ENCODE measurements around the gene PCDHA5.
"Not testable (repeated sequence)": the region's sequence is repeated elsewhere in the genome, so short reads cannot be mapped to it uniquely, and the experiment has no call there.

The PCDHA5 gene

DNA sequence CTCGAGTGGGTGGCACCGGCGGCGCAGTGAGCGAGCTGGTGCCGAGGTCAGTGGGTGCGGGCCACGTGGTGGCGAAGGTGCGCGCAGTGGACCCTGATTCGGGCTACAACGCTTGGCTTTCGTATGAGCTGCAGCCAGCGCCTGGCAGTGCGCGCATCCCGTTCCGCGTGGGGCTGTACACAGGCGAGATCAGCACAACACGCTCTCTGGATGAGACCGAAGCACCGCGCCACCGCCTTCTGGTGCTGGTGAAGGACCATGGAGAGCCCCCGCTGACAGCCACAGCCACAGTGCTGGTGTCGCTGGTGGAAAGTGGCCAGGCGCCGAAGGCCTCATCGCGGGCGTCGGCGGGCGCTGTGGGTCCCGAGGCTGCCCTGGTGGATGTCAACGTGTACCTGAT lies 2.1 kb downstream of the PCDHA5 start:
- no peak for DNase-seq

DNA sequence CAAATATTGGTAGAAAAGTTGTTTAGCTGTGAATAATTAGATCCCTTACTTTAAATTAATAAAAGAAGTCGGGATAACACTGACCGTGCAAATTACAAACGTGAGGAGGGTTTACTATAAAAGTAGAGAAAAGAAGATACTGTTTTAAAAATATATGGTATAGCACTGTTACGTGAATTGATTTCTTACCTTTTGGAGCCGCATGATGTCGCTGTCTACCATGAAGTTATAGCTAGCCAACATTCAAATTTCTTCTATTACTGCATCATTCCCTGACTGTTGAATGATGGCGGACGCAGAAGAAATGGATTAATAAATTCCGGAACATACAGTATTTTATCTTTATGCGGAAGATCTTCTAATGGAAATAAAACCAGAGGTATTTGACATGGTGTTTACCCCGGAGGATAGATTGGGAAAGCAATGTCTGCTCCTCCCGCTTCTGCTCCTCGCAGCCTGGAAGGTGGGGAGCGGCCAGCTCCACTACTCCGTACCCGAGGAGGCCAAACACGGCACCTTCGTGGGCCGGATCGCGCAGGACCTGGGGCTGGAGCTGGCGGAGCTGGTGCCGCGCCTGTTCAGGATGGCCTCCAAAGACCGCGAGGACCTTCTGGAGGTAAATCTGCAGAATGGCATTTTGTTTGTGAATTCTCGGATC lies 6.4 kb downstream of the PCDHA5 start, which contains the start of gene PCDHA6:
PCDHA6 (plus strand) TSS at position 257 of the 658 bp plus-strand sequence; CDS start at position 389, 132 bp downstream.
- DNase-seq, result no peak

GRCh38 chr5:140828362-140828737 lies 6.9 kb downstream of the PCDHA5 start:
- no peak for DNase-seq

- DNase-seq, result not testable (repeated sequence)
These were observed 8.4 kb downstream of the PCDHA5 start for GRCh38 chr5:140829511-140830501.

- no peak for DNase-seq
These were observed 12.6 kb downstream of the PCDHA5 start, which contains the start of gene PCDHA7 for GRCh38 chr5:140833993-140834392. PCDHA7 (plus strand) TSS chr5:140834269; CDS start chr5:140834384, 115 bp downstream.

DNA sequence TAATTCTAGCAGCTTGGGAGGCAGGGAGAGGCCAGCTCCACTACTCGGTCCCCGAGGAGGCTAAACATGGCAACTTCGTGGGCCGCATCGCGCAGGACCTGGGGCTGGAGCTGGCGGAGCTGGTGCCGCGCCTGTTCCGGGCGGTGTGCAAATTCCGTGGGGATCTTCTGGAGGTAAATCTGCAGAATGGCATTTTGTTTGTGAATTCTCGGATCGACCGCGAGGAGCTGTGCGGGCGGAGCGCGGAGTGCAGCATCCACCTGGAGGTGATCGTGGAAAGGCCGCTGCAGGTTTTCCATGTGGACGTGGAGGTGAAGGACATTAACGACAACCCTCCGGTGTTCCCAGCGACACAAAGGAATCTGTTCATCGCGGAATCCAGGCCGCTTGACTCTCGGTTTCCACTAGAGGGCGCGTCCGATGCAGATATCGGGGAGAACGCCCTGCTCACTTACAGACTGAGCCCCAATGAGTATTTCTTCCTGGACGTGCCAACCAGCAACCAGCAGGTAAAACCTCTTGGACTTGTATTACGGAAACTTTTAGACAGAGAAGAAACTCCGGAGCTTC lies 13.1 kb downstream of the PCDHA5 start:
- not testable (repeated sequence) for DNase-seq

DNA sequence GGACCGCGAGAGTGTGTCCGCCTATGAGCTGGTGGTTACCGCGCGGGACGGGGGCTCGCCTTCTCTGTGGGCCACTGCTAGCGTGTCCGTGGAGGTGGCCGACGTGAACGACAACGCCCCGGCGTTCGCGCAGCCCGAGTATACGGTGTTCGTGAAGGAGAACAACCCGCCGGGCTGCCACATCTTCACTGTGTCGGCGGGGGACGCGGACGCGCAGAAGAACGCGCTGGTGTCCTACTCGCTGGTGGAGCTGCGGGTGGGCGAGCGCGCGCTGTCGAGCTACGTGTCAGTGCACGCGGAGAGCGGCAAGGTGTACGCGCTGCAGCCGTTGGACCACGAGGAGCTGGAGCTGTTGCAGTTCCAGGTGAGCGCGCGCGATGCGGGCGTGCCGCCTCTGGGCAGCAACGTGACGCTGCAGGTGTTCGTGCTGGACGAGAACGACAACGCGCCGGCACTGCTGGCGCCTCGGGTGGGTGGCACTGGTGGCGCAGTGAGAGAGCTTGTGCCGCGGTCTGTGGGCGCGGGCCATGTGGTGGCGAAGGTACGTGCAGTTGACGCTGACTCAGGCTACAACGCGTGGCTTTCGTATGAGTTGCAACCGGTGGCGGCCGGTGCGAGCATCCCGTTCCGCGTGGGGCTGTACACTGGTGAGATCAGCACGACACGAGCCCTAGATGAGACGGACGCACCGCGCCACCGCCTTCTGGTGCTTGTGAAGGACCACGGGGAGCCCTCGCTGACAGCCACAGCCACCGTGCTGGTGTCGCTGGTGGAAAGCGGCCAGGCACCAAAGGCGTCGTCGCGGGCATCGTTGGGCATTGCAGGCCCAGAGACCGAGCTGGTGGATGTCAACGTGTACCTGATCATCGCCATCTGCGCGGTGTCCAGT lies 14.5 kb downstream of the PCDHA5 start:
- DNase-seq, result no peak

- DNase-seq, result peak; percentile 22 to 32
These were observed 19.9 kb downstream of the PCDHA5 start, which contains the start of gene PCDHA8 for GRCh38 chr5:140840978-140841962. PCDHA8 (plus strand) TSS chr5:140841187; CDS start chr5:140841322, 135 bp downstream.

DNA sequence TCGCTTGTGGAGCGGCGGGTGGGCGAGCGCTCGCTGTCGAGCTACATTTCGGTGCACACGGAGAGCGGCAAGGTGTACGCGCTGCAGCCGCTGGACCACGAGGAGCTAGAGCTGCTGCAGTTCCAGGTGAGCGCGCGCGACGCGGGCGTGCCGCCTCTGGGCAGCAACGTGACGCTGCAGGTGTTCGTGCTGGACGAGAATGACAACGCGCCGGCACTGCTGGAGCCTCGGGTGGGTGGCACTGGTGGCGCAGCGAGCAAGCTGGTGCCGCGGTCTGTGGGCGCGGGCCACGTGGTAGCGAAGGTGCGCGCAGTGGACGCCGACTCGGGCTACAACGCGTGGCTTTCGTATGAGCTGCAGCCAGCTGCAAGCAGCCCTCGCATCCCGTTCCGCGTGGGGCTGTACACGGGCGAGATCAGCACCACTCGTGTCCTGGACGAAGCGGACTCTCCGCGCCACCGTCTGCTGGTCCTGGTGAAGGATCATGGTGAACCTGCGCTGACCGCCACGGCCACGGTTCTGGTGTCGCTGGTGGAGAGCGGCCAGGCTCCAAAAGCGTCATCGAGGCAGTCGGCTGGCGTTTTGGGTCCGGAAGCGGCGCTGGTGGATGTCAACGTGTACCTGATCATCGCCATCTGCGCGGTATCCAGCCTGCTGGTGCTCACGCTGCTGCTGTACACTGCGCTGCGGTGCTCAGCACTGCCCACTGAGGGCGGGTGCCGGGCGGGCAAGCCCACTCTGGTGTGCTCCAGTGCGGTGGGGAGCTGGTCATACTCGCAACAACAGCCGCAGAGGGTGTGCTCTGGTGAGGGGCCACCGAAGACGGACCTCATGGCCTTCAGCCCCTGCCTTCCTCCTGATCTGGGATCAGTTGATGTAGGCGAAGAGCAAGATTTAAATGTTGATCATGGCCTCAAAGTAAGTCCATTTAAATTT lies 21.7 kb downstream of the PCDHA5 start:
- no peak for DNase-seq

- DNase-seq, result not testable (repeated sequence)
These were observed 27.0 kb downstream of the PCDHA5 start, which contains the start of gene PCDHA9 for GRCh38 chr5:140848139-140849102. PCDHA9 (plus strand) TSS chr5:140848382; CDS start chr5:140848496, 114 bp downstream.

DNA sequence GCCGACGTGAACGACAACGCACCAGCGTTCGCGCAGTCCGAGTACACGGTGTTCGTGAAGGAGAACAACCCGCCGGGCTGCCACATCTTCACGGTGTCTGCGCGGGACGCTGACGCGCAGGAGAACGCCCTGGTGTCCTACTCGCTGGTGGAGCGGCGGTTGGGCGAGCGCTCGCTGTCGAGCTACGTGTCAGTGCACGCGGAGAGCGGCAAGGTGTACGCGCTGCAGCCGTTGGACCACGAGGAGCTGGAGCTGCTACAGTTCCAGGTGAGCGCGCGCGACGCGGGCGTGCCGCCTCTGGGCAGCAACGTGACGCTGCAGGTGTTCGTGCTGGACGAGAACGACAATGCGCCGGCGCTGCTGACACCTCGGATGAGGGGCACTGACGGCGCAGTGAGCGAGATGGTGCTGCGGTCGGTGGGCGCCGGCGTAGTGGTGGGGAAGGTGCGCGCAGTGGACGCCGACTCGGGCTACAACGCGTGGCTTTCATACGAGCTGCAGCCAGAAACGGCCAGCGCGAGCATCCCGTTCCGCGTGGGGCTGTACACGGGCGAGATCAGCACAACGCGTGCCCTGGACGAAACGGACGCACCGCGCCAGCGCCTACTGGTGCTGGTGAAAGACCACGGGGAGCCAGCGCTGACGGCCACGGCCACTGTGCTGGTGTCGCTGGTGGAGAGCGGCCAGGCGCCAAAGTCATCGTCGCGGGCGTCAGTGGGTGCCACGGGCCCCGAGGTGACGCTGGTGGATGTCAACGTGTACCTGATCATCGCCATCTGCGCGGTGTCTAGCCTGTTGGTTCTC lies 28.6 kb downstream of the PCDHA5 start:
- DNase-seq, result not testable (repeated sequence)

- DNase-seq, result no peak
These were observed 34.6 kb downstream of the PCDHA5 start, which contains the start of gene PCDHA10 for GRCh38 chr5:140855772-140856674. PCDHA10 (plus strand) TSS chr5:140855897; CDS start chr5:140856049, 152 bp downstream.

DNA sequence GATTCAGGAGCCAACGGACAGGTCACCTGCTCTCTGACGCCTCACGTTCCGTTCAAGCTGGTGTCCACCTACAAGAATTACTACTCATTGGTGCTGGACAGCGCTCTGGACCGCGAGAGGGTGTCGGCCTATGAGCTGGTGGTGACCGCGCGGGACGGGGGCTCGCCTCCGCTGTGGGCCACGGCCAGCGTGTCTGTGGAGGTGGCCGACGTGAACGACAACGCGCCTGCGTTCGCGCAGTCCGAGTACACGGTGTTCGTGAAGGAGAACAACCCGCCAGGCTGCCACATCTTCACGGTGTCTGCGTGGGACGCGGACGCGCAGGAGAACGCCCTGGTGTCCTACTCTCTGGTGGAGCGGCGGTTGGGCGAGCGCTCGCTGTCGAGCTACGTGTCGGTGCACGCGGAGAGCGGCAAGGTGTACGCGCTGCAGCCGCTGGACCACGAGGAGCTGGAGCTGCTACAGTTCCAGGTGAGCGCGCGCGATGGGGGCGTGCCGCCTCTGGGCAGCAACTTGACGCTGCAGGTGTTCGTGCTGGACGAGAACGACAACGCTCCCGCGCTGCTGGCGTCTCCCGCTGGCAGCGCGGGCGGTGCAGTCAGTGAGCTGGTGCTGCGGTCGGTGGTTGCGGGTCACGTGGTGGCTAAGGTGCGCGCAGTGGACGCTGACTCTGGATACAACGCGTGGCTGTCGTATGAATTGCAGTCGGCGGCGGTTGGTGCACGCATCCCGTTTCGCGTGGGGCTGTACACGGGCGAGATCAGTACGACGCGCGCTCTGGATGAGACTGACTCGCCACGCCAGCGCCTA lies 36.0 kb downstream of the PCDHA5 start:
- DNase-seq, result no peak

DNA sequence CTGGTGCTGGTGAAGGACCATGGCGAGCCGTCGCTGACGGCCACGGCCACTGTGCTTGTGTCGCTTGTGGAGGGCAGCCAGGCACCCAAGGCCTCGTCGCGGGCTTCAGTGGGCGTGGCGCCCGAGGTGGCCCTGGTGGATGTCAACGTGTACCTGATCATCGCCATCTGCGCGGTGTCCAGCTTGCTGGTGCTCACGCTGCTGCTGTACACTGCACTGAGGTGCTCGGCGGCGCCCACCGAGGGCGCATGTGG lies 36.5 kb downstream of the PCDHA5 start:
- no peak for DNase-seq

- no peak for DNase-seq
These were observed 41.3 kb downstream of the PCDHA5 start for GRCh38 chr5:140862441-140863295.
